Fibroblast of skin of back (primary cell): Measurements from ENCODE around the gene MCF2L.
"Not testable (repeated sequence)": the region's sequence is repeated elsewhere in the genome, so short reads cannot be mapped to it uniquely, and the experiment has no call there.

Experiments used
- DNase-seq: peaks from one replicate; pipeline ENCODE4 v3.0.0-alpha.2; 2013

MCF2L gene

DNA sequence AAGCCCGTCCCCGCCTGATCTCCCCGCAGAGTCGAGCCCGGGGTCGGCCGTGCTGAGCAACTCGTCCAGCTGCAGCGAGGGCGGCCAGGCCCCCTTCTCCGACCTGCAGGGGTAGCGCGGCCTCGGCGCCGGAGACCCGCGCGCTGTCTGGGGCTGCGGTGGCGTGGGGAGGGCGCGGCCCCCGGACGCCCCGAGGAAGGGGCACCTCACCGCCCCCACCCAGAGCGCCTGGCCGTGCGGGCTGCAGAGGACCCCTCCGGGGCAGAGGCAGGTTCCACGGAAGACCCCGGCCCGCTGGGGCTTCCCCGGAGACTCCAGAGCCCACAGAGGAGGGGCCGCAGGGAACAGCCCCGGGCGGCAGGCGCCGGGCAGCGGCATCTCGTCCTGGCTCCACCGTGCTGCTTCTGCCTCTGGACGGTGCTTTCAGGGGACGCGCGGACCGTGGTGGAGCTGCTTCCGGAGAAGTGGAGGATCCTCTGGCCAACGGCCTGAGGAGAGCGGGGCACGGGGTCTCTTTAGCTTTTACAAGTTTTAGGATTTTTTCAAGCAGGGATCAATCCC lies 127.8 kb downstream of the MCF2L start:
- DNase-seq, result no peak

DNA sequence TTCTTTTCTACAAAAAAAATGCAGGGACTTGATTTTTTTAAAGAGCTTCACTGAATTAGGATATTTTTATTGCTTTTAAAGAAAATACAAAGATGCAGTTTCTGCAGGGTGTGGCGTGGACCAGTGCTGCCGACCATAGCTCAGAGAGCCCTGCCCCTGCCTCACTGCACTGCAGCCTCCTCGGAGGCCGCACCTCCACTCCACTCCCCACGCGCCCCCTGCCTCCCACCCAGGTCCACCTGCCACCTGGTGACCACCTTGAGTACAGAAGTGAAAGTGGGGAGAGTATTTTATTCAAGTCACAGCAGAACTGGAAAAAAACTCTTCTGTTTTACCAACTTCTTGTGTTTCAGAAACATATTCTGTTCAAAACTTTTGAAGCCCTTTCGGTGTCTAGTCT lies 128.6 kb downstream of the MCF2L start:
- DNase-seq, result no peak

DNA sequence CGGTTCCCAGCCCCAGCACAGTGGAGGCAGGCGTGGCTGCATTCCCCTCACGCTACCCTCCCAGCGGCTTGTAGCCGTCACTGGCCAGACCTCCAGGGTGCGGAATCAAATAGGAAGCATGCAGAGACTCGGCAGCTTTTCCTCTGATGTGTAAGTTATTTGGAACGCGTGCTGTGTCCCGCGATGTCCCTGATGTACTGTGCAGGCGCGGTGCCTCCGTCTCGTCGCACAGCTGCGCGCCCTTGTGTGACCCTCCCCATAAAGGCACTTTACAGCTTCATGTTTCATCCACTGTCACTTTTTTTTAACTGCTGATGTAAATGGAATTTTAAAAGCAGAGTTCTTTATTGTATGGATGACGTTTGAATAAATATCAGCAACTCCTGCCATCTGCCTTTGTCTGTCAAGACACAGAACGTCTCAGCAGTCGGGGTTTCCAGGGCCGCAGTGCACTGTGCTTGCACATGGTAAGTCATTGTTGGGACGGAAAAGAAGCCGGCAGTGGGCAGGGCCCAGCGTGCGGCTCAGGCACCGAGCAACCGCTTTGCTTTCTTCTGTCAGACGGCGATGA lies 129.2 kb downstream of the MCF2L start:
- peak; percentile 89 for DNase-seq

DNA sequence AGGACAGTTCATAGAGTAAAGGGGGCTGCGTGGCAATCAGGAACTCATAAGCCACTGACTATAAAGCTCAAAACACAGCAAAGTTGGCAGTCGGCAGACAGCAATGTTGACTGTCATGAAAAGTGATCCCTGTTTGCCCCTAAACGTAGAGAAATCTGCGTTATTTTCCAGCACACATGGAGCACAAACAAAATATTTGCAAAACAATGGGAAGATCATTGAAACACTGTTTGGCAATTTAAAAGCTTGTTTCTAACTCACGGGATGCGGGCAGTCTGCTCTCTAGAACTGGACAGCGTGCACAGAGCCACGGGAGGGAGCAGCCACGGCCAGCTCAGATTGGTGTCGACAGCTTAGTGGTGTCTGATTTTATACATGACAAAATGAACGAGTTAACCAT lies 130.1 kb downstream of the MCF2L start:
- no peak for DNase-seq

DNA sequence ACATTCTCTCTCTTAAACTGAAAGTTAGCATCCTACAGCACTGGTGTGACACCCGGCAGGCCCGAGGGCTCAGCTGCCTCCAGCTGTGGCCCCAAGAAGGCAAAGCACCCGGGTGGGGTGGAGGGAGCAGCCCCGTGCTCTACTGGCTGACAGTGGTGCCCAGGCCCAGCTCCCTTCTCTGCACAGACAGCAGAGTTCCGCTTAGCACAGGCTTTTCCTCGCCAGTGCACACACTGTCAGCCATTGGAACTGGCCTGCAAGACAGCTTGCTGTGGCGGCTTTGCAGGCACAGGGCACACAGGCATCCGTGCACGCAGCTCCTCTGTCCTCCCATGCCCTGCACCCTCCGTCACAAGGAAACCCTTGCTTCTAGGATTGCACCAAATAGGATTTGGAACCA lies 133.3 kb downstream of the MCF2L start:
- DNase-seq, result not testable (repeated sequence)

DNA sequence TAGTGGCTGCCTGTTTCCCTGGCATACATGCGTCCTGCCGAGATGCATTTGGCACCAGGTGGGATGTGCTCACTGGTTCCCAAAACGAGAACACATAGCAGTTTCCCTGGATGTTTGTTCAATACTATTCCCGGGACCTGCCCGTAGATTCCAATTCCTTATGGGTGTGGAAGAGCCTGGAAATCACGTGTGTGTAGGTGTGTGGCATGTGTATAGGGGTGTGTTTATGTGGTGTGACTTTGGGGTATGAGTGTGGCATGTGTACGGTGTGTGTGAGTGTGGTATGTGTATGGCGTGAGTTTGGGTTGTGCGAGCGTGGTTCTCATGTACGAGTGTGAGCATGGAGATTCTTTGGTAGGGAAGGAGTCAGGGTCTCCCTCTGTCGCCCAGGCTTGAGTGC lies 133.7 kb downstream of the MCF2L start:
- DNase-seq, result no peak

DNA sequence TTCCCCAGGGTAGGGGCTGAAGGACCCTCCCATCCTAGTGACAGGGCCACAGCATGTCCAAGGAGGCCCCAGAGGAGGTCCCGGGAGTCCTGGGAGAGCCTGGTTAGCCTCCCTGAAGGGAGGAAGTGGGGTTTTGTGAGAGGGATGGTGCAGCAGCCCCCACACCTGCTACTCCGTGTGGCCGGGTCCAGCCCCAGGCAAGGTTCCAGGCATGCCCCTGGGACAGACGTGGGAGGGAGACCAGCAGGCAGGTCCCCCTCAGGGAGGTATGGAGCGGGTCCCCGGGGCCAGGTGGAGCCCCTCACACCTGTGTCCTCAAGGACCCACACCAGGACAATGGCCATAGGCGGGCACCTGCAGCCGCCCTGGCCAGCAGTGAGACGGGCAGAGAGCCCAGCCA lies 134.6 kb downstream of the MCF2L start:
- no peak for DNase-seq

DNA sequence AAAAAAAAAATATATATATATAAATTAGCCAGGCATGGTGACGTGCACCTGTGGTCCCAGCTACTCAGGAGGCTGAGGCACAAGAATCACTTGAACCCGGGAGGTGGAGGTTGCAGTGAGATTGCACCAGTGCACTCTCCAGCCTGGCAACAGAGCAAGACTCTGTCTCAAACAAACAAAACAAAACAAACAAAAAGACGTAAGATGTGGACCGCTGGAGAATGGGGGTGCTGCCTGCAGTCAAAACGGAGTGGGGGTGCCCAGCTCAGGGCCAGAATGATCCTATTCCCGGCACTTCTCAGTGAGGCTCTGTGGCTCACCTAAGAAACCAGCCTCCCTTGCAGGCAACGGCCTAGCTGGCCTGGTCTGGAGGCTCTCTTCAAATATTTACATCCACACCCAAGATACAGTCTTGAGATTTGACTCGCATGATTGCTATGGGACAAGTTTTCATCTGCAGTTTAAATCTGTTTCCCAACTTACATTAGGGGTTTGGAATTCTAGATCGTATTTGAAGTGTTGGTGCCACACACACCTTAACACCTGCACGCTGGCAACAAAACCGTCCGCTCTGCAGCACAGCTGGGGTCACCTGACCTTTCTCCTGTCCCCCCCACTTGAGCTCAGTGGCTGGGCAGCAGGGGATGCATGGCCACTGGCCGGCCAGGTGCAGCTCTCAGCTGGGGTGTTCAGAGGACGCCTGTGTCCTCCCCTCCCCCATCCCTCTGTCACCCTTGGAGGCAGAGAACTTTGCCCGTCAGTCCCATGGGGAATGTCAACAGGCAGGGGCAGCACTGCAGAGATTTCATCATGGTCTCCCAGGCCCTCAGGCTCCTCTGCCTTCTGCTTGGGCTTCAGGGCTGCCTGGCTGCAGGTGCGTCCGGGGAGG lies 136.3 kb downstream of the MCF2L start, which contains the start of gene F7:
F7 (plus strand) TSS at position 760 of the 889 bp plus-strand sequence; CDS start at position 811, 51 bp downstream.
- DNase-seq, result peak; percentile 26

DNA sequence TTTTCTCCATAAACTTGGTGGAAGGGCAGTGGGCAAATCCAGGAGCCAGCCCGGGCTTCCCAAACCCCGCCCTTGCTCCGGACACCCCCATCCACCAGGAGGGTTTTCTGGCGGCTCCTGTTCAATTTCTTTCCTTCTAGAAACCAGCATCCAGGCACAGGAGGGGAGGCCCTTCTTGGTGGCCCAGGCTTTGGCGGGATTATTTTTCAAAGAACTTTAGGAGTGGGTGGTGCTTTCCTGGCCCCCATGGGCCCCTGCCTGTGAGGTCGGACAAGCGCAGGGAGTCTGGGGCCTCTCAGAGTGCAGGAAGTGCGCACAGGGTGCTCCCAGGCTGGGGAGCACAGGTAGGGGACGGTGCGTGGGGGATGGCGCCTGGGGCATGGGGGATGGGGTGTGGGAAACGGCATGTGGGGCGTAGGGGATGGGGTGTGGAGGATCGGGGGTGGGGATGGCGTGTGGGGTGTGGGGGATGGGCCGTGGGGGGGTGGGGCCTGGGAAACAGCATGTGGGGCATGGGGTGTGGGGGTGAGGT lies 137.0 kb downstream of the MCF2L start:
- no peak for DNase-seq

DNA sequence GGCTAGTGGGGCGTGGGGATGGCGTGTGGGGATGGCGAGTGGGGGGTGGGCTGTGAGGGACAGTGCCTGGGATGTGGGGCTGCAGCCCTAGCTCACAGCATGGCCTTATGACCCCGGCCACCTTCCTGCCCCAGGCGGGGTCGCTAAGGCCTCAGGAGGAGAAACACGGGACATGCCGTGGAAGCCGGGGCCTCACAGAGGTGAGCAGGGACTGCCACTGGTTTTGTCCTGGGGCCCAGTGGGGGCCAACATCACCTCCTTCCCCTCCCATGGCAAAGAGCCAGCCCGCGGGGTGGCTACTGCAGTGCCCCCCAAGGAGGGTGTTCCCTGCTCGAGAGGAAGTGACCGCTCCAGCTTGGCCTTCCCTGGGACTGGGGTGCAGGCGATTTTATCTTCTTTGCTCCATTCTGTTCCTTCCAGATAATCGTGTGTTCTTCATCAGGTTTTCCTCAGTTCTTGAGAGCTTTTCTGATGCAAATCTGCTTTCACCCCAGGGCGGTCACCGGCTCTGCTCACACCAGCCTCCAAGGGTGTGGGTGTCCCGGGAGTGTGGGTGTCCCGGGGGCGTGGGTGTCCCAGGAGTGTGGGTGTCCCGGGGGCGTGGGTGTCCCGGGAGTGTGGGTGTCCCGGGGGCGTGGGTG lies 137.8 kb downstream of the MCF2L start:
- DNase-seq, result no peak

DNA sequence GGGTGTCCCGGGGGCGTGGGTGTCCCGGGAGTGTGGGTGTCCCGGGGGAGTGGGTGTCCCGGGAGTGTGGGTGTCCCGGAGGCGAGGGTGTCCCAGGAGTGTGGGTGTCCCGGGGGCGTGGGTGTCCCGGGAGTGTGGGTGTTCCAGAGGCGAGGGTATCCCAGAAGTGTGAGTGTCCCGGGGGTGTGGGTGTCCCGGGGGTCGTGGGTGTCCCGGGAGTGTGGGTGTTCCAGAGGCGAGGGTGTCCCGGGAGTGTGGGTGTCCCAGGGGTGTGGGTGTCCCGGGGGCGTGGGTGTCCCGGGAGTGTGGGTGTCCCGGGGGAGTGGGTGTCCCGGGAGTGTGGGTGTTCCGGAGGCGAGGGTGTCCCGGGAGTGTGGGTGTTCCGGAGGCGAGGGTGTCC lies 139.5 kb downstream of the MCF2L start:
- not testable (repeated sequence) for DNase-seq

DNA sequence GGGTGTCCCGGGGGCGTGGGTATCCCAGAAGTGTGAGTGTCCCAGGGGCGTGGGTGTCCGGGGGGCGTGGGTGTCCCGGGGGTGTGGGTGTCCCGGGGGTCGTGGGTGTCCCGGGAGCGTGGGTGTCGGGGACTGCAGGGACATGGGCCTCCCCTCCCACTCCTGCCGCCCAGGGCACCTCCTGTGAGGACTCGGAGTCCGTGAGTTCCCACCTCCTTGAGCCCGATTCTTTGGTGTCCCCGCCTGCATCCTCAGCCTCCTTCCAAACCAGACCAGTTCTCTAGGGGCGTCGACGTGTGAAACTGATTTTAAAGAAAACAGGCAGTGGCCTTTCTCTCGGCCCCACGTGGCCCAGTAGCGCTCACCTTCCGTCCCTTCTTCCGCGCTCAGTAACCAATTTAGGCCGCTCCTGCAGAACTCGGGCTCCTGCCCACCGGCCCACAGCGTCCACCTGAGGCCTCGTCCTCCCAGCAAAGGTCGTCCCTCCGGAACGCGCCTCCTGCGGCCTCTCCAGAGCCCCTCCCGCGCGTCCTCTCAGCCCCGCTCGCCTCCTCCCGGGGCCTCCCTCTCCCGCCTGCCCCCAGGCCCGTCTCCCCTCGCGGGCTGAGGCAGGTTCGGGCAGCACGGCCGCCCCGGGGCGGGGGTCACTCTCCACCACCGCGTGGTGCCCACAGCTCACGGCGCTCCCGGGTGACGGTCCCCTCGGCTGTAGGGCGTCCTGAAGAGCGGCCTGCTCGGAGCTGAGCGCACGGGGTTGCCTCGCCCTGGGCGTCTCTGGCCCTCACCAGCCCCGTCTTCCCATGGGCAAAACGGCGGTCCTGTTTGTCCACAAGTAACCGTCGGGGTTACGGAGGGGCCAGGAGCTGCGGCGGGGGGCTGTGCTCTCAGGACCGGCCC lies 140.4 kb downstream of the MCF2L start:
- DNase-seq, result no peak

DNA sequence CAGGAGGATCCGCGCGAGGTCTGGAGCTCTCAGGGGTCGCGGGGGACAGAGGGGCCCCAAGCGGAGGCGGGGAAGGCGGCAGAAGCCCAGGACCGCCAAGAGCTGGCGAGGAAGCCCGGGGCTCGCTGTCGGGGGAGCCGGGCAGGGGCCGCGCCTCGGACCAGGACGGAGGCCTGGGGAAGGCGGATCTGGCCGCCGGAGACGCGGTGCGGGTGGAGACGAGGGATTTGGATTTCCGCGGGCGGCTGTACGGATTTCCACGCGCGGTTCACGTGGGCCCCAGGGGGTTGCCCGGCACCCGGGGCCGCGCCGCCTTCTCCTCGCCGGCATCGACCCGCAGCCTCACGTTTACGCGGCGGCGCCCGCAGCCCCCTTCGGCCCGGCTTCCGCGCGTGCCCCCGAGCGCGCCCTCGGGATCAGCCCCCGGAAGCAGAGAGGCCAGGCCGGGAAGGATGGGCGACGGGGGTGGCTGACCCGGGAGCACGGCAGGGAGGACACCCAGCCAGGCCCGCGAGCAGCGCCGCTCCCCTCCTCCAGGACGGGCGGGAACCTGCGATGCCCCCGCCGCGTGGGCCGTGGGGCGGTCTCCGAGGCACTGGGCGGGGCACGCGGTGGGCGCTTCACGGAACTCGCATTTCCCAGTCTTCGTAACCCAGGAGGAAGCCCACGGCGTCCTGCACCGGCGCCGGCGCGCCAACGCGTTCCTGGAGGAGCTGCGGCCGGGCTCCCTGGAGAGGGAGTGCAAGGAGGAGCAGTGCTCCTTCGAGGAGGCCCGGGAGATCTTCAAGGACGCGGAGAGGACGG lies 141.2 kb downstream of the MCF2L start:
- peak; percentile 25 for DNase-seq

DNA sequence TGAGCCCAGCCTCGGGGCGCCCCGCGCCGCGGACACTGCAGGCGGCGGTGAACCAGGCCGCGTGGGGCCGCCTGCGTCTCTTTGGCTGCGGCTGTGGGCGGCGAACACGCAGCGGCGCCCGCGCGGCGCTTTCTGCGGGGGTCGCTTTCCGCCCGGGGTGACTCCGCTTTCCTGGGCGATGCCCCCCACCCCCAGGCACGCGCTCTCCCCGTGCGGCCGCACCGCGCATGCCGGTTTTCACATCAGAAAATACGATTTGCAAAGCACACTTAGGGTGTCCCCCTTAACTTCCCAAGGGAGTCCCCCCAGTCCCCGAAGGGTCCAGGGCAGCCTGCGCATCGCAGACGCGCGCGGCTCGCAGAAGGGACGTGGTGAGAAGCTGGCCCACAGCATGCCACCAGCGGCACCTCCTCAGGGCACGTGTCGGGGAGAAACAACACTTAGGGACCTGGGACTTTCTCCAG lies 141.9 kb downstream of the MCF2L start:
- DNase-seq, result no peak

DNA sequence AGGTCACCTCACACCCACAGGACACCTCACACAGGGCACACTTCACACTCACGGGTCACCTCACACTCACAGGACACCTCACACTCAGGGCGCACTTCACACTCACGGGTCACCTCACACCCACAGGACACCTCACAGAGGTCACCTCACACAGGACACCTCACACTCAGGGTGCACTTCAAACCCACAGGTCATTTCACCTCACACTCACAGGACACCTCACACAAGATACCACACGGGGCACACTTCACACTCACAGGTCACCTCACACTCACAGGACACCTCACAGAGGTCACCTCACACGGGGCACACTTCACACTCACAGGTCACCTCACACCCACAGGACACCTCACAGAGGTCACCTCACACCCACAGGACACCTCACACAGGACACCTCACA lies 142.8 kb downstream of the MCF2L start:
- DNase-seq, result not testable (repeated sequence)

DNA sequence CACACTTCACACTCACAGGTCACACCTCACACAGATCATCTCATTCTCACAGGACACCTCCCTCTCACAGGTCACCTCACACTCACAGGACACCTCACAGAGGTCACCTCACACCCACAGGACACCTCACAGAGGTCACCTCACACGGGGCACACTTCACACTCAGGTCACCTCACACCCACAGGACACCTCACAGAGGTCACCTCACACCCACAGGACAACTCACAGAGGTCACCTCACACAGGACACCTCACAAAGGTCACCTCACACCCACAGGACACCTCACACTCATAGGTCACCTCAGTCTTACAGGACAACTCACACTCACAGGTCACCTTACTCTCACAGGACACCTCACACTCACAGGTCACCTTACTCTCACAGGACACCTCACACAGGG lies 143.5 kb downstream of the MCF2L start:
- DNase-seq, result not testable (repeated sequence)

DNA sequence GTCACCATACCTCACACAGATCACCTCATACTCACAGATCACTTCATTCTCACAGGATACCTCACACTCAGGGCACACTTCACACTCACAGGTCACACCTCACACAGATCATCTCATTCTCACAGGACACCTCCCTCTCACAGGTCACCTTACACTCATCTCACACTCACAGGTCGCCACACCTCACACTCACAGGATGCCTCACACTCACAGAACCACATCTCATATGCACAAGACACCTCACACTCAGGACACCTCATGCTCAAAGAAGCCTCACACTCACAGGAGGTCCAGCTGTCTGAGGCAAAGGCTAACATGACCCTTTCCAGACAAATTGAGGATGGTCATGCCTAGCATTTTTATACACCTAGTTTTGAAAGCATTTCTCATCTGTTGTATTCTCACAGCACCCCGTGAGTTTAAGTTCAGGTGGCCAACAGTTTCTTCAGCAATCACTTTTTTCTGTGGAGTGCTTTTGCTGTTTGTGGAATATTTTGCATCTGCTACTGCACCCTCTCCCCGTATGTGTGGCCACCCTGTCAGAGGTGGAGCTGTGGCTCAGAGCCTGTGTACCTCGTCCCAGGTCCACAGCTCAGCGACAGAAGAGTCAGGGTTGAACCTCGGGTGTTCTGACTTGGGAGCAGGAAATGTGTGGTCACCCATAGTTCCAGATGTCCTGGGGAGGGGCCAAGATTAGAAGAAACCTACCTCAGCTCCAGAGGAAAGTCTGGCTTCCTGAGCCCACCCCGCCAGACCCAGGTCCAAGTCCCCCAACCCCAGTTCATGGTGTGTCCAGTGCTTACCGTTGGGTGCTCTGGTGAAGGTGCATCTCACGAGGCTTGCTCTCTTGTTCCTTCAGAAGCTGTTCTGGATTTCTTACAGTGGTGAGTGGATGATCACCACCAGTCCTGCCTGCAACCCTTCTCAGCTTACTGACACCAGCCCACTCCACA lies 144.2 kb downstream of the MCF2L start:
- DNase-seq, result no peak

DNA sequence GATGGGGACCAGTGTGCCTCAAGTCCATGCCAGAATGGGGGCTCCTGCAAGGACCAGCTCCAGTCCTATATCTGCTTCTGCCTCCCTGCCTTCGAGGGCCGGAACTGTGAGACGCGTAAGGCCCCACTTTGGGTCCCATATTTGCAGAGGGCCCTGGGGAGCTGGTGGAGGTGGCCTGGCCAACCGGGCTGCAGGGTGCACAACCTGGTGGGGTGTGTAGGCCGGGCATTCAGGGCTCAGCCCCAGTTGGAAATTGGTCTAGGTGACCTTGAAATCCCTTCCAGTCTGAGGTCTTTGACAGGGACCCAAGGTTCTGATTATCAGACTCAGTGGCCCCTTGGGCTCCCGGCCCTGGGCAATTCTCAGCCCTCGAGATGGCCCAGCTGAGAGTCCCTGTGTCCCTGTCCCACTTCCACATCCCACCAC lies 144.8 kb downstream of the MCF2L start:
- no peak for DNase-seq

DNA sequence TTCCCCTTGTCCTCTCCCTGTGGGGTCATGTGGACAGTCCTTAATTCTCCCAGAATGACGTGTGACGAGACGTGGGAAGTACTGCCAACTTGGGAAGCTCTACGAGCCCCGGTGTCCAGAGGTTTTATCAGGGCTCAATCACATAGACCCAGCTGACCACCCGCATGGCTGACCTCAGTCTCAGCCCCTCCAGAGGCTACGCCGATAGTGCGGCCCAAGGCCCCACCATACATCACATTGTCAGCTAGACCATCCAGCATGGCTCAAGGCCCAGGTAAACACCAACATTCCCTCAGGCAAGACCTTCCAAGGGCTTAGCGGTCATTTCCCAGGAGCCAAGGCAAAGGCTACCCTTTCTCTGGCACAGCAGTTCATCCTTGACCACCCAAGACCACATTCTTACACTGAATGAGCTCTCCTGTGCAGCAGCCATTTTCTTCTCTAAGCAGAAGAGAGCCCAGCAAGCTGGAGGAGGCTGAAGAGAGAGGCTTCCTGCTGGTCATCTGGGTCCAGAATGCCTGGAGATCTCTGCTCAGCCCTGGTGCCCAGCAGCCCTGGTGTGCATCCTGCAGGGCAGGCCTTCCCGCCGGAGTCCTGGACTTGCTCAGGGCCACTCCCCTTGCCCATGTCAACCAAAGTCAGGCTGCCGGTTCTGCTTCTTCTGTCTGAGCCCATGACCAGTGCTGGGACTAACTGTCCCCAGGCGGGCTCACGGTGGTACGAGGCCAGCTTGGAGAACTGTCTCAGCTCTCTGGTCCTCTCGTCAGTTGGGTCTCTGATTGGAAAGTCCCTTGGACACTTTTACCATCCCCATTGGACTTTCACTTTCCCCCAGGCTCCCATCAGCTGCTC lies 145.7 kb downstream of the MCF2L start:
- no peak for DNase-seq
